Gastrocnemius medialis (tissue), 4 donors: Measurements from ENCODE around the gene SF1. TPM values are rescaled to one million over a fixed set of nuclear protein-coding genes. Genes with fewer than 3 reads are reported as not detected.

ENCODE experiments used
- ATAC-seq, 2 donors: fragments of 150-250 bp; one replicate each; pipeline ENCODE4 v1.9.1; 2016
- DNase-seq, 2 donors: peaks; one replicate each; pipeline ENCODE4 v3.0.0-alpha.2; 2019
- H3K27ac ChIP-seq, 4 donors: fragments of 200-600 bp; sonication (generic); 1 replicate in 1 of 4; 2 replicates in 3 of 4; pipeline ENCODE4 v1.5.1; 2016 to 2018; ENCODE audit warnings: mild to moderate bottlenecking in 2 of 4, moderate library complexity in 1 of 4
- H3K27me3 ChIP-seq, 3 donors: fragments of 200-600 bp; sonication (generic) in 2 of 3; 1 replicate in 1 of 3; 2 replicates in 2 of 3; pipeline versions ENCODE4 v1.5.1 to v1.6.0; 2016 to 2019; ENCODE audit warnings: mild to moderate bottlenecking in 1 of 3, moderate library complexity in 1 of 3
- H3K36me3 ChIP-seq, 2 donors: fragments of 200-600 bp; sonication (generic) in 1 of 2; one replicate each; pipeline ENCODE4 v1.5.1; 2017 to 2018
- H3K4me1 ChIP-seq, 2 donors: fragments of 200-600 bp; sonication (generic) in 1 of 2; one replicate each; pipeline ENCODE4 v1.5.1; 2016 to 2017; ENCODE audit warnings: mild to moderate bottlenecking in 2 of 2
- H3K4me3 ChIP-seq, 4 donors: fragments of 200-600 bp; sonication (generic) in 3 of 4; 1 replicate in 1 of 4; 2 replicates in 3 of 4; pipeline ENCODE4 v1.5.1; 2016 to 2019; ENCODE audit warnings: mild to moderate bottlenecking in 2 of 4
- H3K9me3 ChIP-seq, 3 donors: fragments of 200-600 bp; sonication (generic) in 2 of 3; 1 replicate in 1 of 3; 2 replicates in 2 of 3; pipeline ENCODE4 v1.5.1; 2016 to 2019
- POLR2A ChIP-seq, 2 donors: fragments of 450-650 bp; IDR thresholded peaks; one replicate each; pipeline ENCODE4 v1.6.1; 2017; ENCODE audit warnings: antibody characterized with exemption in 2 of 2, mild to moderate bottlenecking in 2 of 2, moderate library complexity in 2 of 2
- in situ Hi-C, 4 donors: fragments of 200-750 bp; cut with MboI; loops; one replicate each; pipeline versions ENCODE4 v1.15.0 to v1.8.0; 2017; ENCODE audit warnings: low sequenced_read_pairs in 4 of 4
- intact Hi-C: fragments of 100-400 bp; cut with DNase I; formaldehyde crosslinking; loops from one replicate; pipeline ENCODE4 v1.15.1; 2023; ENCODE audit warnings: low total_unique reads
- total RNA-seq, 4 donors: library from RNA; depleted of rRNA; stranded (reverse); fragments of >200 nt; gene quantifications; one replicate each; pipeline versions ENCODE4 v1.1.0 to v1.2.3, GENCODE V29; 2016
- TF ChIP-seq, protein P1 (sequence below), 5 experiments: fragments of 450-650 bp in 3 of 5; fragments of 200-600 bp in 2 of 5; sonication (generic) in 2 of 5; IDR thresholded peaks in 4 of 5; conservative IDR thresholded peaks in 1 of 5; 1 replicate in 4 of 5; 2 replicates in 1 of 5; pipeline ENCODE4 v1.5.1; 2016 to 2019; ENCODE audit warnings: antibody characterized with exemption in 5 of 5, mild to moderate bottlenecking in 3 of 5, moderate library complexity in 3 of 5

Gene SF1
- total RNA-seq, 4 donors from 2014 or later, result 171 to 249 (median 193) TPM

DNA sequence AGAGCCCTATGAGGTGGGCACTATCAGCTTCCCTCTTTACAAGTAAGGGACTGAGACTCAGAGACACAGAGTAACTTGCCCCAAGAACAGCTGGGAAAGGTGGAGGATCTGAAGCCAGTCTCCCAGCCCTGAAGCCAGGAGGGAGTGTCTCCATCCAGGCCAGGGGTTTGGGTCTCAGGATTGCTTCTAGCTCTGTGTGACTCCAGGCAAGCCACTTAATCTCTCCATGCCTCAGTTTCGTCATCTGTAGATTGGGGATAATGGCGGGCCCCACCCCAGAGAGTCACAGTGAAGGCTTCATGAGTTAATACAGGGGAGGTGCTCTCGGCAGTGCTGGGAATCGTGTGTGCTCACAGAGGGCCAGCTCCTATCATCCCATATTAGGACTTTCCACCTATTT, 14.1 kb upstream of the SF1 start:
- Histone ChIP-seq H3K27me3 (no peaks in the 10 kb centered on the region), H3K36me3 (peaks cover 0 to 12% of the 10 kb centered on the region in 2 donors)
- intact Hi-C loops, result no loop called here

DNA sequence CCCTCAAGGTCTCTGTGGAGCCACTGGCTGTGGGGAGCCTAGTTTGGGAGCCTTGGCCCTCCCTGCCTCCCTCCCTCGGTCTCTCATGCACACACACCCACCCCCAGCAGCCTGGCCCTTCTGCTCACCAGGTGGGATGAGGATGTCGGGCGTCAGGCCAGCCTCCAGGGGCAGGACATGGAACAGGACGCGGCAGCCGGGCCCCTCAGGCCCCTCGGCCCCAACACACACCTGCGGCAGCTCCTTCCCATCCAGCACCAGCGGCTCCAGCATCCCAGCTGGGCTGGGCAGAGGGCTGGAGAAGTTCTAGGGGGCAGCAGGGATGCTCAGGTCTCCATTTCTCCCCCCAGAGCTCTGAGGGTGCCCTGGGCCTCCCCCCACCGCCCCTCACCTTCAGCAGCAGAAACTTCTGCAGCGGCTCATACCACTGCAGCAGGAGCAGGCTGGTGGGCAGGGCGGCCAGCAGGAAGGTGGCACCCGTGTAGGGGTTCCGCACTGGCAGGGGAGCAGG, 13.5 kb upstream of the SF1 start:
- in situ Hi-C loops, result no loop called here
- no peaks in the 10 kb centered on the region for H3K27me3 ChIP-seq
- no peak overlapping the region for H3K4me3 ChIP-seq
- H3K9me3 ChIP-seq, result no peaks in the 10 kb centered on the region
- DNase-seq (no peak), ATAC-seq (no peak)
- H3K27ac ChIP-seq, result no peak overlapping the region
- intact Hi-C loops, result no loop called here
- TF ChIP-seq POLR2A (IDR thresholded peaks at IDR 0.05), result no peak
- TF ChIP-seq, protein P1, sequence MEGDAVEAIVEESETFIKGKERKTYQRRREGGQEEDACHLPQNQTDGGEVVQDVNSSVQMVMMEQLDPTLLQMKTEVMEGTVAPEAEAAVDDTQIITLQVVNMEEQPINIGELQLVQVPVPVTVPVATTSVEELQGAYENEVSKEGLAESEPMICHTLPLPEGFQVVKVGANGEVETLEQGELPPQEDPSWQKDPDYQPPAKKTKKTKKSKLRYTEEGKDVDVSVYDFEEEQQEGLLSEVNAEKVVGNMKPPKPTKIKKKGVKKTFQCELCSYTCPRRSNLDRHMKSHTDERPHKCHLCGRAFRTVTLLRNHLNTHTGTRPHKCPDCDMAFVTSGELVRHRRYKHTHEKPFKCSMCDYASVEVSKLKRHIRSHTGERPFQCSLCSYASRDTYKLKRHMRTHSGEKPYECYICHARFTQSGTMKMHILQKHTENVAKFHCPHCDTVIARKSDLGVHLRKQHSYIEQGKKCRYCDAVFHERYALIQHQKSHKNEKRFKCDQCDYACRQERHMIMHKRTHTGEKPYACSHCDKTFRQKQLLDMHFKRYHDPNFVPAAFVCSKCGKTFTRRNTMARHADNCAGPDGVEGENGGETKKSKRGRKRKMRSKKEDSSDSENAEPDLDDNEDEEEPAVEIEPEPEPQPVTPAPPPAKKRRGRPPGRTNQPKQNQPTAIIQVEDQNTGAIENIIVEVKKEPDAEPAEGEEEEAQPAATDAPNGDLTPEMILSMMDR (IDR thresholded peaks at IDR 0.05 in 4 of 5, conservative IDR thresholded peaks at IDR 0.05 in 1 of 5), result no peak
- no peaks in the 10 kb centered on the region for H3K4me1 ChIP-seq
- peaks cover 0 to 7% of the 10 kb centered on the region in 2 donors for H3K36me3 ChIP-seq

More for the DNA sequence above, 14.1 kb upstream of the SF1 start:
- no peak overlapping the region for H3K4me3 ChIP-seq
- no peak for DNase-seq
- H3K9me3 ChIP-seq, result no peaks in the 10 kb centered on the region
- no peak for ATAC-seq
- TF ChIP-seq, protein P1 (IDR thresholded peaks at IDR 0.05 in 4 of 5, conservative IDR thresholded peaks at IDR 0.05 in 1 of 5), result no peak
- TF ChIP-seq POLR2A (IDR thresholded peaks at IDR 0.05), result no peak
- H3K4me1 ChIP-seq, result no peaks in the 10 kb centered on the region
- in situ Hi-C loops, result no loop called here
- H3K27ac ChIP-seq, result no peak overlapping the region

DNA sequence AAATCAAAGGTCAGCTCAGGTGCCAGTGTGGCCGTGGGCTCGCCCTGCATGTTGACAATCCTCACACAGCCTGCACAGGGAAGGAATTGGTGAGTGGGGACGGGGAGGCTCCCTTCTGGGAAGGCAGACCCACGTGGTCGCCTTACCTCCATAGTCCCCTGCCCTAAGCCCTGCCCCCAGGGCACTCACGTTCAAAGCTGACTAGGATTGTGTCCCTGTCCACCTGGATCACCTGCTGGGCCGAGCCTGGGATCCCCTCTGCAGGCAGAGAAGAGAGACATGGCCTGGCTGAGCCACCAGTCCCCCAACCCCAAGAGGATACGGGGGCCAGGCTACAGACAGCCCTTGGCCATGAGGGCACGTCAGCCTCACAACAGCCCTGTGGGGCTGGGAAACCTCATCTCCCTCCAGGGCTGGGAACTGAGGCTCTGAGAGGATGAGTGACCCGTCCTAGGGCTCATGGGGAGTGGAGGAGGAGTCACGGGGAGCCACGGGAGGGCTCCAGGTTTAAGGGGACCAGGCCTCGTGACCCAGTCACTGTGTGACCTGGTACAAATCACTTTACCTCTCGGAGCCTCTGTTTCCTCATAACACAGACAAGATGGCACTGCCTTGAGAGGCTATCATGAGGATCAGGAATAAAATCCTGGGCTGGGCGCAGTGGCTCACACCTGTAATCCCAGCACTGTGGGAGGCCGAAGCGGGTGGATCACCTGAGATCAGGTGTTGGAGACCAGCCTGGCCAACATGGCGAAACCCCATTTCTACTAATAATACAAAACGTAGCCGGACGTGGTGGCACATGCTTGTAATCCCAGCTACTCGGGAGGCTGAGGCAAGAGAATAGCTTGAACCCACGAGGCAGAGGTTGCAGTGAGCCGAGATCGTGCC, 12.1 kb upstream of the SF1 start:
- intact Hi-C loops, result no loop called here
- no peak for DNase-seq

DNA sequence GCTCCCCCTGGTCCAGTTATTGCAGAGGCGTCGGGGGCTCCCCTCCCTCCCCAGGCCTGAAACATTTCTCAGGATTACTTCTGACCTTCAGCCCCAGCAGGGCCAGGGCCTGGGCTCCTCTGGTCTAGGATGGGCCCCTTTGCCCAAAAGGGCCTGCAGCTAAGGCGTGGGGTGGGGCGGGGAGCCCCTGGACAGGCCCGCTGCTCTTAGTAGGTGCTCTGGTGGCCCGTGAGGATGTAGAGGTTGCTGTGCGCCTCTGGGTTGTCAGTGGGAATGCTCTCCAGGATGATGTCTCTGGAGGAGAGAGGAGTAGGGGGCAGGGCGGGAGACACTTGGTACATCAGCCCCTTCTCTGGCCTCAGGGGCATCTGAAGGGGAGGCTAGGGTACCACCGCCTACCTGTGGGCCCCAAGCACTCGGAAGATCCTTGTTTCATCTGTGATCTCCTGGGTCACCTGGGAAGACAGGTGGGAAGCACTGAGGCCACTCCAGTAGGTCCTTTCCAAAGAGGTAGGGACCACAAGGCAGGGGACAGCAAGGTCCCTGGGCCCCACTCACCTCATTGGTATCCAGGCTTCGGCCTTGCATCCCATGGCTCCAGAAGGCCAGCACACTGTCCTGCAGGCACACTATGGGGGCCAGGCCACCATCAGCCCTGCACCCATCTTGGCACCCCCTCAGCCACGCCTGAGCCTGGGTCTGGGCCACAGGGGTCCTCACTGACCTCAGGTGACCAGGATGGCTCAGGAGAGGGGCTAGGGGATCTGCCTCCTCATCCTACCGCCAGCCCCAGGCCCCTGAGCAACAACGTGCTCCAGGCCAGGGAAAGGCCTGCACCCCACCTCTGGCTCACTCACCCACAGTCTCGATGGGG, 11.2 kb upstream of the SF1 start:
- no peaks in the 10 kb centered on the region for H3K9me3 ChIP-seq
- DNase-seq (no peak), ATAC-seq (no peak)
- no peak overlapping the region for H3K4me3 ChIP-seq
- no peaks in the 10 kb centered on the region for H3K4me1 ChIP-seq
- intact Hi-C loops (no loop called here), in situ Hi-C loops (no loop called here)
- no peak for TF ChIP-seq POLR2A (IDR thresholded peaks at IDR 0.05)
- TF ChIP-seq, protein P1 (IDR thresholded peaks at IDR 0.05 in 4 of 5, conservative IDR thresholded peaks at IDR 0.05 in 1 of 5), result no peak
- peaks cover 0 to 6% of the 10 kb centered on the region in 2 donors for H3K36me3 ChIP-seq
- no peak overlapping the region for H3K27ac ChIP-seq
- H3K27me3 ChIP-seq, result no peaks in the 10 kb centered on the region

More for the DNA sequence above, 12.1 kb upstream of the SF1 start:
- TF ChIP-seq, protein P1 (IDR thresholded peaks at IDR 0.05 in 4 of 5, conservative IDR thresholded peaks at IDR 0.05 in 1 of 5), result no peak
- no peak for TF ChIP-seq POLR2A (IDR thresholded peaks at IDR 0.05)
- Histone ChIP-seq H3K4me3 (no peak overlapping the region), H3K9me3 (no peaks in the 10 kb centered on the region), H3K36me3 (peaks cover 0 to 6% of the 10 kb centered on the region in 2 donors), H3K27me3 (no peaks in the 10 kb centered on the region), H3K27ac (no peak overlapping the region), H3K4me1 (no peaks in the 10 kb centered on the region)
- in situ Hi-C loops, result no loop called here
- no peak for ATAC-seq
